ENCODE results near the gene FOLR1.

Gene FOLR1

DNA sequence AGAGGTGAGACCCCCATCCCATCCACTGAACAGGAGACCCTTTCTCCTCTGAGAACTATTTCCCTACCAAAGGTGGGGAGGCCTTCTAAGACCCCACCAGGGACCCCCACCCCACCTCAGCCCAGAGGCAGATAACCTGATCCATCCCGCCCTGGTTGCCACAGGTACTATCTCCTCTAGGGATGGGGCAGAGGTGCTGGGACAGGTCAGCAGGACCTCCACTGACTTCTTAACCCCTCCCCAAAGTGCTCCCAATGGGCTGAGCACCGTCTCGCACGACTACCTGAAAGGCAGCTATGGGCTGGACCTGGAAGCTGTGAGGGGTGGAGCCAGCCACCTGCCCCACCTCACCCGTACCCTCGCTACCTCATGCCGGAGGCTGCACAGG, 36.9 kb downstream of the FOLR1 start:
- TF ChIP-seq, protein P1, sequence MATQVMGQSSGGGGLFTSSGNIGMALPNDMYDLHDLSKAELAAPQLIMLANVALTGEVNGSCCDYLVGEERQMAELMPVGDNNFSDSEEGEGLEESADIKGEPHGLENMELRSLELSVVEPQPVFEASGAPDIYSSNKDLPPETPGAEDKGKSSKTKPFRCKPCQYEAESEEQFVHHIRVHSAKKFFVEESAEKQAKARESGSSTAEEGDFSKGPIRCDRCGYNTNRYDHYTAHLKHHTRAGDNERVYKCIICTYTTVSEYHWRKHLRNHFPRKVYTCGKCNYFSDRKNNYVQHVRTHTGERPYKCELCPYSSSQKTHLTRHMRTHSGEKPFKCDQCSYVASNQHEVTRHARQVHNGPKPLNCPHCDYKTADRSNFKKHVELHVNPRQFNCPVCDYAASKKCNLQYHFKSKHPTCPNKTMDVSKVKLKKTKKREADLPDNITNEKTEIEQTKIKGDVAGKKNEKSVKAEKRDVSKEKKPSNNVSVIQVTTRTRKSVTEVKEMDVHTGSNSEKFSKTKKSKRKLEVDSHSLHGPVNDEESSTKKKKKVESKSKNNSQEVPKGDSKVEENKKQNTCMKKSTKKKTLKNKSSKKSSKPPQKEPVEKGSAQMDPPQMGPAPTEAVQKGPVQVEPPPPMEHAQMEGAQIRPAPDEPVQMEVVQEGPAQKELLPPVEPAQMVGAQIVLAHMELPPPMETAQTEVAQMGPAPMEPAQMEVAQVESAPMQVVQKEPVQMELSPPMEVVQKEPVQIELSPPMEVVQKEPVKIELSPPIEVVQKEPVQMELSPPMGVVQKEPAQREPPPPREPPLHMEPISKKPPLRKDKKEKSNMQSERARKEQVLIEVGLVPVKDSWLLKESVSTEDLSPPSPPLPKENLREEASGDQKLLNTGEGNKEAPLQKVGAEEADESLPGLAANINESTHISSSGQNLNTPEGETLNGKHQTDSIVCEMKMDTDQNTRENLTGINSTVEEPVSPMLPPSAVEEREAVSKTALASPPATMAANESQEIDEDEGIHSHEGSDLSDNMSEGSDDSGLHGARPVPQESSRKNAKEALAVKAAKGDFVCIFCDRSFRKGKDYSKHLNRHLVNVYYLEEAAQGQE (IDR thresholded peaks at IDR 0.05; ENCODE audit: insufficient replicate concordance, low read depth), result no peak
- TF ChIP-seq GABPA (IDR thresholded peaks at IDR 0.05; ENCODE audit: low read depth), result no peak
- TF ChIP-seq, protein P2, sequence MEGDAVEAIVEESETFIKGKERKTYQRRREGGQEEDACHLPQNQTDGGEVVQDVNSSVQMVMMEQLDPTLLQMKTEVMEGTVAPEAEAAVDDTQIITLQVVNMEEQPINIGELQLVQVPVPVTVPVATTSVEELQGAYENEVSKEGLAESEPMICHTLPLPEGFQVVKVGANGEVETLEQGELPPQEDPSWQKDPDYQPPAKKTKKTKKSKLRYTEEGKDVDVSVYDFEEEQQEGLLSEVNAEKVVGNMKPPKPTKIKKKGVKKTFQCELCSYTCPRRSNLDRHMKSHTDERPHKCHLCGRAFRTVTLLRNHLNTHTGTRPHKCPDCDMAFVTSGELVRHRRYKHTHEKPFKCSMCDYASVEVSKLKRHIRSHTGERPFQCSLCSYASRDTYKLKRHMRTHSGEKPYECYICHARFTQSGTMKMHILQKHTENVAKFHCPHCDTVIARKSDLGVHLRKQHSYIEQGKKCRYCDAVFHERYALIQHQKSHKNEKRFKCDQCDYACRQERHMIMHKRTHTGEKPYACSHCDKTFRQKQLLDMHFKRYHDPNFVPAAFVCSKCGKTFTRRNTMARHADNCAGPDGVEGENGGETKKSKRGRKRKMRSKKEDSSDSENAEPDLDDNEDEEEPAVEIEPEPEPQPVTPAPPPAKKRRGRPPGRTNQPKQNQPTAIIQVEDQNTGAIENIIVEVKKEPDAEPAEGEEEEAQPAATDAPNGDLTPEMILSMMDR (IDR thresholded peaks at IDR 0.05; ENCODE audit: insufficient read depth, low read length), result no peak
- TF ChIP-seq SPI1 (IDR thresholded peaks at IDR 0.05; ENCODE audit: borderline replicate concordance, low read depth), result no peak
- no peak for TF ChIP-seq POLR2AphosphoS5 (IDR thresholded peaks at IDR 0.05; ENCODE audit: low read depth)
- Histone ChIP-seq H3K27me3 (ENCODE audit: insufficient read depth, poor library complexity, severe bottlenecking) (no peaks in the 10 kb centered on the region), H3K27ac (replicated peaks) (no peak overlapping the region), H3K4me3 (replicated peaks; ENCODE audit: insufficient read depth, low read length) (no peak overlapping the region)
- DNase-seq (ENCODE audit: low read depth in 1 of 2, low spot score in 1 of 2), result no peak

DNA sequence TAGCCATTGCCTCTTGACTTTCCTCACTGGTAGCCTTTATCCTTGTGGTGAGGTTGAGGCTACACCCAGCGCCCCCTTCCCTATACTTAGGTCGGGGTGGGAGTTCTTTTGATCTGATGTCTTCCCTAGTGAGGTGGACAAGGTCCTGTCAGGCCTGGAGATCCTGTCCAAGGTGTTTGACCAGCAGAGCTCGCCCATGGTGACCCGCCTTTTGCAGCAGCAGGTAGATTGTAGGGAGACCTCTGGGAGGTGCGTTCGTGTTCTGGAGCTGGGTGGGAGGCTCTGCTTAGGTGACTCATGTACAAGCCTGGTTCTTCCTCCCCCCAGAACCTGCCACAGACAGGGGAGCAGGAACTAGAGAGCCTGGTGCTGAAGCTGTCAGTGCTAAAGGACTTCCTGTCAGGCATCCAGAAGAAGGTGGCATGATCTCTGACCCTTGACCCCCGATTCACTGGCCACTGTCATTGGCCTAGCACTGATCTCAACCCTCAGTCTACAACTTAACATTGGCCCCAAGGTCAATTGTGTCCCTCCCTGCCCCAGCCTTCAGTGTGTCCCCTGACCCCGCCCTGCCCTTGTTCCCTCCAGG, 37.5 kb downstream of the FOLR1 start:
- TF ChIP-seq SPI1 (IDR thresholded peaks at IDR 0.05; ENCODE audit: borderline replicate concordance, low read depth) (no peak), POLR2AphosphoS5 (IDR thresholded peaks at IDR 0.05; ENCODE audit: low read depth) (no peak), GABPA (IDR thresholded peaks at IDR 0.05; ENCODE audit: low read depth) (no peak)
- TF ChIP-seq, protein P1 (IDR thresholded peaks at IDR 0.05; ENCODE audit: insufficient replicate concordance, low read depth), result no peak
- TF ChIP-seq, protein P2 (IDR thresholded peaks at IDR 0.05; ENCODE audit: insufficient read depth, low read length), result no peak
- no peak for DNase-seq (ENCODE audit: low read depth in 1 of 2, low spot score in 1 of 2)
- no peak overlapping the region for H3K4me3 ChIP-seq (replicated peaks; ENCODE audit: insufficient read depth, low read length)
- no peak overlapping the region for H3K27ac ChIP-seq (replicated peaks)
- no peaks in the 10 kb centered on the region for H3K27me3 ChIP-seq (ENCODE audit: insufficient read depth, poor library complexity, severe bottlenecking)

DNA sequence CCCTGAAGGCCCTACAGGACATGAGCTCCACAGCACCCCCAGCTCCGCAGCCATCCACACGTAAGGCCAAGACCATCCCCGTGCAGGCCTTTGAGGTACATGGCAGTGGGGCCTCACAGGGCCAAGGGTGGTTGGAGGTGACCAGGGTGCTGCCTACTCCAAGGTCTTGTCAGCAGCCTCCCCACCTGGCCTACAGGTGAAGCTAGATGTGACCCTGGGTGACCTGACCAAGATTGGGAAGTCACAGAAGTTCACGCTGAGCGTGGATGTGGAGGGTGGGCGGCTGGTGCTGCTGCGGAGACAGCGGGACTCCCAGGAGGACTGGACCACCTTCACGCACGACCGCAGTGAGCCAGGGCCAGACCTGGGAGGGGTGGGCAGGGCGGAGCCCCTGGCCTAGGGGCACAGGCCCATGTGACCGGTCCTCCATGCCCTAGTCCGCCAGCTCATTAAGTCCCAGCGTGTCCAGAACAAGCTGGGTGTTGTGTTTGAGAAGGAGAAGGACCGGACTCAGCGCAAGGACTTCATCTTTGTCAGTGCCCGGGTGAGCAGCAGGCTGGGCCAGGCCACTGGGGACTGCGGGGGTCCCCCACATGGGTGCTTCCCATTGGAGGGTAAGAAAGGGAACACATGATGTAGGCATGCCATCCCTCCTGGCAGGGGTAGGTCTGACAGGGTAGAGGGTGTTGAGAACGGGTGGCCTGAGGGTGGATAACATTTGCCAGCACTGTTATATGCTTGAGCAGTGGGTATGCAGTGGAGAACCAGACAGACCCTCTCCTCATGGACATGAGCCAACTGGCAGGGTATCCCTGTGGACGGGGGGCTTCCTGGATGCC, 38.2 kb downstream of the FOLR1 start:
- TF ChIP-seq POLR2AphosphoS5 (IDR thresholded peaks at IDR 0.05; ENCODE audit: low read depth) (no peak), SPI1 (IDR thresholded peaks at IDR 0.05; ENCODE audit: borderline replicate concordance, low read depth) (no peak), GABPA (IDR thresholded peaks at IDR 0.05; ENCODE audit: low read depth) (no peak)
- TF ChIP-seq, protein P1 (IDR thresholded peaks at IDR 0.05; ENCODE audit: insufficient replicate concordance, low read depth), result no peak
- TF ChIP-seq, protein P2 (IDR thresholded peaks at IDR 0.05; ENCODE audit: insufficient read depth, low read length), result no peak
- Histone ChIP-seq H3K27me3 (ENCODE audit: insufficient read depth, poor library complexity, severe bottlenecking) (no peaks in the 10 kb centered on the region), H3K4me3 (replicated peaks; ENCODE audit: insufficient read depth, low read length) (no peak overlapping the region), H3K27ac (replicated peaks) (no peak overlapping the region)
- DNase-seq (ENCODE audit: low read depth in 1 of 2, low spot score in 1 of 2), result no peak
